HG03280 (cell line): ENCODE data around the gene GRM4.

Source experiments
- ATAC-seq: cut with Tn5 transposase; IDR thresholded peaks from one replicate; pipeline ENCODE4 v1.9.1; 2021; ENCODE audit warnings: mild to moderate bottlenecking, moderate library complexity; ENCODE audit not compliant: unreplicated experiment

The GRM4 gene

DNA sequence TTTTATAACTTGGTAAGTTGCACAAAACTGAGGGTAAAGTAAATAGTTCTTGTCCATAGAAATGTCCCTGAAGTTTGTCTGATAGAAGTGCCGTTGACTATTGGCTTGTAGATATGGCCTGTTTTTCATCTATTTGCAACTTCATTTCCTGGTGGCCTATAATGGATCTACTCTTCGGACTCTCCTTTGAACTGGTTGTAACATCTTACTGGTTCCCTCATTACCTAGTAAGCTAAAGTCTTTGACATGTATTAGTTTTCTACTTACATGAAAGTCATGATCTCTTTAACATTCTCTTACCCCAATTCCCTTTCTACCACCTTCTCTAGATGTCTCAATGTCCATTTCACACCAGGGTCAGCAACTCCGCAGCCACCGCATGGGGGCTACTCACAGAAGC lies 146.3 kb downstream of the GRM4 start:
- ATAC-seq, result no peak

GRCh38 chr6:33998660-33999059 lies 147.2 kb downstream of the GRM4 start:
- ATAC-seq, result no peak

- no peak for ATAC-seq
Measured at GRCh38 chr6:33997265-33997664, 148.6 kb downstream of the GRM4 start.

DNA sequence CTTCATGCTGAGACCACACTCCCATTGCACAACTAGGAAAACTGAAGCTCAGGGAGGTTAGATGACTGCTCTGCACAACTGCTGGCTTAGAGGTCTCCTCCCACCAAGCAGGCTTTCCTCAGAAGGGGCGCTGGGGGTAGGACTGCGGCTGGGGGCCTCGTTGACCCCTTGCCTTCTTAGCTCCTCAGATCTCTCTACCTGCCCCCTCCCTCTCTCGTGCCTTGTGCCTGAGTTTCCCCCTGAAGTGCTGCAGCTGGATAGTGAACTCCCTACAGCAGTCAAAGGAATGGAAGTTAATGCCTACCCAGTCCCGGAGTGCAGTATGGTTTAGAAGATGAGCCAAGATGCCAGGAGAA lies 149.8 kb downstream of the GRM4 start:
- no peak for ATAC-seq

DNA sequence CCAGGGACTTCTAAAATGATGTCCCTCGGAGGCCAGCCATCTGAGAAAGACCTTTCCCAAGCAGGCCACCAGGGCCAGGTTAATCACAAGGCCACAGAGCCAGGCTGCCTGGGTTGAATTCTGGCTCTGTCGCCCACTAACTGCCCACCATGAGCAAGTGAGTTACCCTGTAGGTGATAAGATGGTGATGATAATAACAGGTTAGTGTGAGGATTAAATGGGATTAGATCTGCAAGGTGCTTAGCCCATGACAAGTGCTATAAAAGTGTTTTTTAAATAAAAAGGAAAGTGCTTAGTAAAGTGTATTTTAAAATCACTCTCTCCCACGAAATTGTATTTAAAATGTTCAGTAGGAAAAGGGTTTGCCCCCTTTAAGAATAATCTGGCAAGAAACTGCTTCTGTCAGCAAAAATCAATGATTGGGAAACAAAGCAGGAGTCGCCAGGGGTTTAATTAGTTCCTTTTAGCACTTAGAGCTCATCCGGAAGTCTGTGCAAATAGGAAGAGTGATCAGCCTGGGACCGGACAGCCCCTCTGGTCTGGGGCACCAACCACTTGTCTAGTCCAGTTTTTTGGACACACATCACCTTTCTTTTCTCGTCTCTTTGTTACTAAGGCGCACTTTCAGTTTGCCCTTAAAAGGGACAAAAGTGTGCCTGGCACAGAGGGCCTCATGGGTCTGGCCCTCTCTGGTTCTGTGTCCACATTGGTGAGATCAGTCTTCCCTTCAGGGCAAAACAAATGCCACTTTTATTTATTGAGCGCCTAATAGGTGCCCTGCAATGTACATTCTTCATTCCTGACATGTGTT lies 150.4 kb downstream of the GRM4 start:
- ATAC-seq, result no peak

GRCh38 chr6:33994472-33995308 lies 151.2 kb downstream of the GRM4 start:
- no peak for ATAC-seq

GRCh38 chr6:33993653-33994471 lies 152.0 kb downstream of the GRM4 start:
- no peak for ATAC-seq

GRCh38 chr6:33993091-33993490 lies 152.8 kb downstream of the GRM4 start:
- ATAC-seq, result no peak

- no peak for ATAC-seq
Measured at GRCh38 chr6:33992191-33992590, 153.7 kb downstream of the GRM4 start.

DNA sequence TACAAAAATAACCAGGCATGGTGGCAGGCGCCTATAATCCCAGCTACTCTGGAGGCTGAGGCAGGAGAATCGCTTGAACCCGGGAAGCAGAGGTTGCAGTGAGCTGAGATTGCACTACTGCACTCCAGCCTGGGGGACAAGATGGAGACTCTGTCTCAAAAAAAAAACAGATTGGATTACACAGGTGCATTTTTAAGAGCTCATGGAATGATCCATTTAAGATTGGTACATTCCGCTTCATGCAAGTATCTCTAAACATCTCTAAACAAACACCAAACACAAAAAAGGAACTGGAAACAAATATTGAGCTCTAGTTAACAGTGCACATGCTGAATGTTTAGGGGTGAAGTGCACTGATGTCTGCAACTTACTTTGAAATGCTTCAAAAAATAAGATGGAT lies 154.3 kb downstream of the GRM4 start:
- no peak for ATAC-seq

- no peak for ATAC-seq
Measured at GRCh38 chr6:33990061-33990541, 155.8 kb downstream of the GRM4 start.

GRCh38 chr6:33989016-33989854 lies 156.7 kb downstream of the GRM4 start:
- ATAC-seq, result no peak

DNA sequence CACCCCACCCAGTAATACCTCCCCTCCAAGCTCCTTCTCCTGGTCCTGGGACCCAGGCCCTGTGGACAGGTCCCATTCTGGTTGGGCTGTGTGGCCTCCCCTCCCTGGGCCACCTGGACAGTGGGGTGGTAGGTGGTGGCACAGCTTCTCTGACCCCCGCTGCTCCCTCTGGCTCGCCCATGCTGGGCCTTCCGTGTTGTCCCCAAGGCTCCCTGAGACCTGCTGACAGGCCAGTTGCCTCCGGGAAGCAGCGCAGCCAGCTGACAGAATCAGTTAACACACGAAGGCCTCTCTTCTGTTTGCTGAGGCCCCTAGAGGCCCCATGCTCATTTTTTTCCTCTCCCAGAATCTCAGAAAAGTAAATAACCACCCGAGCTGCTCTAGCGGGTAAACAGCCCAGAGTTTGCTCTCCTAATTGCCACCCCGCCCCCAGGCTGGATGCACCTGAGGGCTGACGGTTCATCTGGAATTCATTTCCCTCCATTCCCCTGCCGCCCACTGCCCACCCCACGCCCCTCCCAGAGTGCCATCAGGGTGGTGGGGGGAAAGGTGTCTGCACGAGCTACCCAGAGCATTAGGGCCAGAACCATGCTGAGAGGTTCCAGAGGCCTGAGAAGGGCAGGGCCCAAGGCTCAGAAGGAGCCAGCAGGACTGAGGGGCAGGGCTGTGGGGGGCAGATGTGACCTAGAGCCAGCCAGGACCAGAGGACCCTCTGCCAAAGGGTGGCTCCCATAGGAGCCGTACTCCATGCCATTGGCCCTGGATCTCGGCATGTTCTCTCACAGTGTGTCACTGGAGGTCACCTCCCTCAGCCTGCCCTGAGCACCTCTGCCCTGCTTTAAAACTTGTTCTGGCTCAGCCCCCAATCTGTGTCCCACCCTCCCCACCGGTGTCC lies 157.5 kb downstream of the GRM4 start:
- no peak for ATAC-seq

- ATAC-seq, result no peak
Measured at GRCh38 chr6:33987531-33988021, 158.3 kb downstream of the GRM4 start.

GRCh38 chr6:33985947-33986346 lies 159.9 kb downstream of the GRM4 start:
- ATAC-seq, result no peak

DNA sequence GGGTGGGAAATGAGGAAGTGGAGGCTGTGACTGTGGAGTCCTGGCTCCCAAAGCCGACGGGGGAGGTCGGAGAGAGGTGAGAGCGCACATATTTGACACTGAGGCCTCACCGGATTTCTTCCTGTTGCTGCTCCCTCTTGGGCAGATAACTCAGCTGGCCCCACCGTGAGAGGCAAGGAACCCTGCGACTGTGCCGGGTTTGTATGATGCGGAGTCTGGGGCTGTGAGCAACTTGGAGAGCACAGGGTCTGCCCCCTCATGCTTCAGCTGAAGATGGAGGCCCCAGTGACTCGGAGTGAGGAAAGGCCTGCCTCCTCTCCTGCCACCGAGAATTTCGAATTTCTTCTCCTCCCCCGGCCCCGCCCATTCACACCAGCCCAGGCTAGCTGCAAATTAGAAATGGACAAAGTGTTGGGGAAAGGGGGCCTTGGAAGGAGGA lies 160.6 kb downstream of the GRM4 start:
- ATAC-seq, result no peak

GRCh38 chr6:33984466-33985312 lies 161.2 kb downstream of the GRM4 start:
- ATAC-seq, result no peak
